Measurements from ENCODE around the gene REEP2.
"Not testable (repeated sequence)": the region's sequence is repeated elsewhere in the genome, so short reads cannot be mapped to it uniquely, and the experiment has no call there.

The REEP2 gene

DNA sequence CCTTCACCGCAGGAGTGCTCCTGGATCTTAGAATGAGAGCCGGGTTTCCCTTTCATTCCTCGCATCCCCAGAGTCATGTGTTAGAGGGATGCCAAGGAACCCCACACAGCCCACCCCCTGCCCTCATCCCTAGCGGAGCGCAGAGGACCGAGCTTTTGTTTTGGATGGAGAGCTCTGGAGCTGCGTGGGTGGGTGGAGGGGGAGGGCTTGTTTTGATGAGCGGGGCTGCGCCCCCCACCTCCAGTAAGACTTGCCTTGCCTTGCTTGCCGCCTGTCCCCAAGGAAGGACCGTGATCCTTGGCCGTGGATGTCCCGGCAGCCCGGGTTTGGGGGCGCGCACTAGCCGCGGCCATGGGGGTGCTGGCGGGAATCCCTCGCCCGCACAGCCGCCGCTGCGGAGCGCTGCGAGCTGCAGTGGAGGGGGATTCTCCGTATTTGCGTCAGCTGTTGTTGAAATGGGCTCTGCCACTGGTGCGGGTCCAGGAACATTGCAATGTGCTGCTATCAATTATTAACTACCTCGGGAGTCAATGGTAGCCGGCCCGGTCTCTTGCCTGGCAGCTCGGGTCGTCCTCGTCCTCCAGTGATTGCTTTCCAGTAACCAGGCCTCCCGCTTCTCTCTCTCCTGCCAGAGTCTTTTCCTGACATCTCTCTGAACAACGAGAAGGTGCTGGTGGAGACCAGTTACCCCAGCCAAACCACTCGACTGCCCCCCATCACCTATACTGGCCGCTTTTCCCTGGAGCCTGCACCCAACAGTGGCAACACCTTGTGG is 27.5 kb downstream of the REEP2 start:
- no peak for DNase-seq

GRCh38 chr5:138466900-138467710 is 28.2 kb downstream of the REEP2 start:
- no peak for DNase-seq

- DNase-seq: no peak
These were observed 28.9 kb downstream of the REEP2 start for GRCh38 chr5:138467711-138468132.

GRCh38 chr5:138468133-138468965 is 29.5 kb downstream of the REEP2 start:
- DNase-seq: no peak

- DNase-seq: no peak
These were observed 30.2 kb downstream of the REEP2 start for GRCh38 chr5:138468966-138469539.

DNA sequence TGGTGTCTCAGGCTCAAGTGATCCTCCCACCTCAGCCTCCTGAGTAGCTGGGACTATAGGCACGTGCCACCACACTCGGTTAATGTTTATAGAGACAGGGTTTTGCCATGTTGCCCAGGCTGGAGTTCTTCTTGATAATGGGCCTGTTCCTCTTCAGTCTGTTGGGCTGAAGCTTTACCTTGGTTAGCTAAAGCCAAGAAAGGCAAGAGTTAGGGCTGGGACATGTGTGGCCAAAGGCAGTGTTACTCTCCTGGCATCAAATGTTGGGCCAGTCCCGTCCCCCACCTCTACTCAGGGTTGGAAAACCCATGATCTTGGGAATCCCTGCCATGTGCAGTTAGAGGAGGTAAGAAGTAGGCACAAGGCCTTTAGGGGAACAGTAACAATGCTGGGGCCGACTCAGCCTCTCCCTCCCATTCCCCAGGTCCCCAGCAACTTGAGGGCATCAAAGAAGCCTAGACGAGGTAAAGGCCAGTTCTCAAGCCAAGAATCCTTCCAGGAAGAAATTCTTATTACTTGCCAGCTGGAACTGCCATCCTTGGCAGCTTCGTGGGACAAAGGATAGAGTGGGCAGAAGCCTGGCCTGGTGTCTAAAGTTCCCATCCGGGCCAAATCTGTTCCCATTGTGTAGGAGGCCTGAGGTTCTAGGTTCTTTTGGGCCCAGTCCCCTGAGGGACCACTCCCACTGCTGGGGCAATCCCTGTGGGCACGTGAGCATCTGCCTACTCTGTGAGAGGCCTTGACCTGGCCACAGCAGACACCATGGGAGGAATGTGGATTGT is 30.9 kb downstream of the REEP2 start:
- no peak for DNase-seq

- no peak for DNase-seq
These were observed 31.6 kb downstream of the REEP2 start for GRCh38 chr5:138470322-138471051.

GRCh38 chr5:138471052-138471361 is 32.1 kb downstream of the REEP2 start:
- DNase-seq: no peak

- no peak for DNase-seq
These were observed 33.5 kb downstream of the REEP2 start for GRCh38 chr5:138472353-138472752.

DNA sequence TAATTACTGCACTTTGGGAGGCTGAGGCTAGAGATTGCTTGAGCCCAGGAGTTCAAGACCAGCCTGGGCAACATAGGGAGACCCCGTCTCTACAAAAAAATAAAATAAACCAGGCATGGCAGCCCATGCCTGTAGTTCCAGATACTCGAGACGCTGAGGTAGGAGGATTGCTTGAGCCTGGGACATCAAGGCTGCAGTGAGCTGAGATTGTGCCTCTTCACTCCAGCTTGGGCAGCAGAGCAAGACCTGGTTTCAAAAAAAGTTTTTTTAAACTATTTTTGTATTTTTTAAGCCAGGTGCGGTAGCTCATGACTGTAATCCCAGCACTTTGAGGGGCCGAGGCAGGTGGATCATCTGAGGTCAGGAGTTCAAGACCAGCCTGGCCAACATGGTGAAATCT is 34.3 kb downstream of the REEP2 start:
- not testable (repeated sequence) for DNase-seq

DNA sequence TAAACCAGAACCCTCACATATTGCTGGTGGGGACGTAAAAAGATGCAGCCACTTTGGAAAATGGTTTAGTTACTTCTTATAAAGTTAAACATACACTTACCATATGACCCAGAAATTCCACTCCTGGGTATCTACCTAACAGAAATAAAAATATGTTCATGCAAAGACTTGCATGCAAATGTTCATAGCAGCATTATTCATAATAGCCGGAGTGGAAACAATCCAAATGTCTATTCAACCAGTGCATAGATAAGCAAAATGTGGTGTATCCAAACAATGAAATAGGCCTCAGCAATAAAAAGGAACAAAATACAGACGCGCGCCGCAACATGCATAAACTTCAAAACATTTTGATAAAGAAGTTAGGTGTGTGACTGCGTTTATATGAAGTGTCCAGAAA is 38.1 kb downstream of the REEP2 start:
- no peak for DNase-seq

DNA sequence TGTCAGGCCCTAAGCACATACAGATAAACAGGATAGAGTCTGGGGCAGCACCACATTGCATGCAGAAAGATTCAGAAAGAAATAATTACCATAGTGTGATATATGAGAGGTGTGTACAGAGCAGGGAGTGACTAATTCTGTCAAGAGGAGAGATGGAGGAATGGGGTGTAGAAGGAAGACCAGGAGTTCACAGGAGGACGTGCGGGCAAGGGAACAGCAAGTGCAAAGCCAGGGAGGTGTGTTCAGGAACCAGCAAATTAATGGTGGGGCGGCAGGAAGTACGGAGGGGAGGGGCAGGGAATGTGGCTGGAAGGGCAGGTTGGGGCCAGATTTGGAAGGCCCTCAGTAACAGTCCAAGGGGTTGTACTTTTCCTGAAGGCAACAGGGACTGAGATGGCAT is 43.8 kb downstream of the REEP2 start:
- DNase-seq: no peak

GRCh38 chr5:138488481-138488945 is 49.7 kb downstream of the REEP2 start:
- no peak for DNase-seq

- no peak for DNase-seq
These were observed 50.8 kb downstream of the REEP2 start for GRCh38 chr5:138489683-138490061.

DNA sequence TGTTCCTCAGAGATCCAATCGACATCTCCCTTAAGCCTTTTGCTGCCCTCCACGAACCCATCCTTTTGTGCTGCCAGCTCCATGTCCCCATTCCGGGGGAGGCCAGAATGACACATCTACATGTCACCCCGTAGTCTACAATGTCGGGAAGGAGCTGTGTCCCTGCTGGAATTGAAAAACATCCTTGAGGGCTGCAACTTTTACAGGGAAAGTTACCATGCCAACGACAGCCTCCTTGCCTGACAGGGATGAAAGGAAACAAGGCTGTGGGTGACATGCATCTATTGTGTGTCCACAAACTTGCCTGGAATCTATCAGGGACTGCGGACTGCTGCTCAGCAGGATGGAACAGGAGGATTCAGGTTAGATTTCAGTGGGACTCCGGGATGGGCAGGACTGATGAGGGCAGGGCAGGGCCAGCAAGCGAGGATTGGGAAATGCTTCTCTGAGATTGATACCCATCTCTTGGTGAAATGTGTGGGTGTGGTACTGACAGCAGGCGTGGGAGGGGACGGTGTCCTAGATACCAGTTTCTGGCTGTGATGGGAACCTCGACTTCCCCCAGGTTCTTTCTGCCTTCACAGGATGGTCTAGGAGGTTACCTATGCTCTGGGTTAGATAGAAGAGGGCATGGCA is 51.9 kb downstream of the REEP2 start:
- no peak for DNase-seq

GRCh38 chr5:138491284-138491648 is 52.4 kb downstream of the REEP2 start:
- no peak for DNase-seq

GRCh38 chr5:138491669-138492559 is 53.1 kb downstream of the REEP2 start:
- DNase-seq: peak; percentile 75

DNA sequence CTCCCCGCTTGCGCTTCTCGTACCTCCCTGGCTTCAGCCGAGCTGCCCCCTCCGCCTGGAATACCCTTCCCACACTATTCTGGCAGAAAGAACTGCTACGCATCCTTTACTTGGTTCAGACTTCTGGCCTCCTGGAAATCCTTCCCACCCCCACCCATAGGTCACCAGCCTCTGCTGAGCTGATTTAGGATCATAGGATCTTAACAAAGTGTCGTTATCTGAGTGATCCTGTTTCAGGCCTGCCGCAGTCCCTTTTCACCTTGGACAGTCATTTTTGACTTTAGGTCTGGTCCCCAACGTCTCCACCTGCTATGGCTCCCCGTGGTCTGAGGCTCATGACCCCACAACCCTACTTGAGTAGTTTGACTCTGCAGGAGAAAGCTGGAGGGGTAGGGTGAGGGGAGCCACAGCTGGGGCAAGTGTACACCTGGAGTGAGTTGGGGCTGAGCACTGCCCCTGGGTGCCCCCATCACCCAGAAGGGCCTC is 53.7 kb downstream of the REEP2 start:
- no peak for DNase-seq

- no peak for DNase-seq
These were observed 56.5 kb downstream of the REEP2 start for GRCh38 chr5:138495351-138495750.

All from COR-L47 (cell line).